Measurements from ENCODE around the gene DAO. TPM values are rescaled to one million over a fixed set of nuclear protein-coding genes. Genes with fewer than 3 reads are reported as not detected.
A peak's percentile ranks its signal among the peaks of the same experiment; 100 is the strongest.

DAO gene
- total RNA-seq, 1 experiment from 2014 or later, result not detected

DNA sequence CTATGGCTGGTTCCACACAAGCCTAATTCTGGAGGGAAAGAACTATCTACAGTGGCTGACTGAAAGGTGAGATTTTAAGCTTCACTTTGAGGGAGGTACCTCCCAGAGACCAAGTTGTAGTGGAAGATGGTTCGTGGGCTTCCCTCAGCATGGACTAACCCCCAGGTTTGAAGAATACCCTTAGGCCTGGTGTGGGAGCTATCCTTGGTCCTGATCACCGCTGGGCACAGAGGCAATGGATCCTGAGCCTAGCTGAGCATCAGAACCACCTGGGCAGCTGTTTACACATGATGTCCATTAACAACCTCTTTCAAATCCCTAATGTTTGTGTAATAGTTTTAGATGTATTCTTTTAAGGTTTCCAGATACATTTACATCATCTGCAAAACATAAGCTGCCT lies 10.3 kb downstream of the DAO start:
- no peaks in the 10 kb centered on the region for H3K36me3 ChIP-seq (ENCODE audit: low read depth)
- ChIA-PET CTCF (interaction anchor here (0.8 kb wide), 1 partner anchor 33 kb away, joined by 4 read pairs; the partner anchor contains the start of gene SSH1), POLR2A (ENCODE audit: unreplicated experiment) (no interaction called here)
- H3K27ac ChIP-seq, result no peak overlapping the region
- no peaks in the 10 kb centered on the region for H3K79me2 ChIP-seq (ENCODE audit: low read depth)
- no peak overlapping the region for H3K4me2 ChIP-seq
- TF ChIP-seq EZH2 (IDR thresholded peaks at IDR 0.05; ENCODE audit: low read depth), result no peak
- H3F3A ChIP-seq (ENCODE audit: insufficient read depth, low read depth), result no peaks in the 10 kb centered on the region
- no peaks in the 10 kb centered on the region for H3K4me1 ChIP-seq (replicated peaks; ENCODE audit: insufficient read depth)
- intact Hi-C loops (cut with micrococcal nuclease; ENCODE audit: unreplicated experiment), result no loop called here
- BruUV-seq (replicated peaks), result no TSS peak
- H3K9me2 ChIP-seq (ENCODE audit: insufficient read depth), result no peaks in the 10 kb centered on the region
- H4K20me1 ChIP-seq (ENCODE audit: insufficient read depth), result no peaks in the 10 kb centered on the region
- H3K9me3 ChIP-seq (ENCODE audit: insufficient read depth, low read depth), result peaks cover 4% of the 10 kb centered on the region; the same call in 1 of the 2 replicates
- DNase-seq, result peak in 1 of 2 experiments; percentile 8
- H2AFZ ChIP-seq, result no peak overlapping the region
- H3K4me3 ChIP-seq, result no peak overlapping the region
- H3K27me3 ChIP-seq (ENCODE audit: insufficient read depth, low read depth), result no peaks in the 10 kb centered on the region

DNA sequence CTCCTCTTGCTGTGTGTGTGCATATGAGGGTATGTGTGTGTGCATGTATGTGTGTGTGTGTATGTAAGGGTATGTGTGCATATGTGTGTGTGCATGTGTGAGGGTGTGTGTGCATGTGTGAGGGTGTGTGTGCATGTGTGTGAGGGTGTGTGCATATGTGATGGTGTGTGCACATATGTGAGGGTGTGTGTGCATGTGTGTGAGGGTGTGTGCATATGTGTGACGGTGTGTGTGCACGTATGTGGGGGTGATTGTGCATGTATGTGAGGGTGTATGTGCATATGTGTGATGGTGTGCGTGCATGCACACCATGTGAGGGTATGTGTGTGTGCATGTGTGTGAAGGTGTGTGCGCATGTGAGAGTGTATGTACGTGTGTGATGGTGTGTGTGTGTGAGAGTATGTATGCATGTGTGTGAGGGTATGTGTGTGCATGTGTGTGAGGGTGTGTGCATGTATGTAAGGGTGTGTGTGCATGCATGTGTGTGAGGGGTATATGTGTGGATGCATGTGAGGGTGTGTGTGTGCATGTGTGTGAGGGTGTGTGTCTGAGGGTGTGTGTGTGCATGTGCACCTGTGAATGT lies 15.4 kb downstream of the DAO start:
- no peak for TF ChIP-seq EZH2 (IDR thresholded peaks at IDR 0.05; ENCODE audit: low read depth)
- TF ChIP-seq, protein P1, sequence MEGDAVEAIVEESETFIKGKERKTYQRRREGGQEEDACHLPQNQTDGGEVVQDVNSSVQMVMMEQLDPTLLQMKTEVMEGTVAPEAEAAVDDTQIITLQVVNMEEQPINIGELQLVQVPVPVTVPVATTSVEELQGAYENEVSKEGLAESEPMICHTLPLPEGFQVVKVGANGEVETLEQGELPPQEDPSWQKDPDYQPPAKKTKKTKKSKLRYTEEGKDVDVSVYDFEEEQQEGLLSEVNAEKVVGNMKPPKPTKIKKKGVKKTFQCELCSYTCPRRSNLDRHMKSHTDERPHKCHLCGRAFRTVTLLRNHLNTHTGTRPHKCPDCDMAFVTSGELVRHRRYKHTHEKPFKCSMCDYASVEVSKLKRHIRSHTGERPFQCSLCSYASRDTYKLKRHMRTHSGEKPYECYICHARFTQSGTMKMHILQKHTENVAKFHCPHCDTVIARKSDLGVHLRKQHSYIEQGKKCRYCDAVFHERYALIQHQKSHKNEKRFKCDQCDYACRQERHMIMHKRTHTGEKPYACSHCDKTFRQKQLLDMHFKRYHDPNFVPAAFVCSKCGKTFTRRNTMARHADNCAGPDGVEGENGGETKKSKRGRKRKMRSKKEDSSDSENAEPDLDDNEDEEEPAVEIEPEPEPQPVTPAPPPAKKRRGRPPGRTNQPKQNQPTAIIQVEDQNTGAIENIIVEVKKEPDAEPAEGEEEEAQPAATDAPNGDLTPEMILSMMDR (conservative IDR thresholded peaks at IDR 0.05), result no peak
- CTCF ChIA-PET, result no interaction called here
- H2AFZ ChIP-seq, result no peak overlapping the region
- no peaks in the 10 kb centered on the region for H3K9me2 ChIP-seq (ENCODE audit: insufficient read depth)
- H3K4me2 ChIP-seq, result no peak overlapping the region
- peaks cover 8% of the 10 kb centered on the region; the same call in 1 of the 2 replicates for H3K27me3 ChIP-seq (ENCODE audit: insufficient read depth, low read depth)
- no peak overlapping the region for H3K4me3 ChIP-seq
- no peaks in the 10 kb centered on the region for H3K36me3 ChIP-seq (ENCODE audit: low read depth)
- no peaks in the 10 kb centered on the region for H3K79me2 ChIP-seq (ENCODE audit: low read depth)
- intact Hi-C loops (cut with micrococcal nuclease; ENCODE audit: unreplicated experiment), result no loop called here
- H4K20me1 ChIP-seq (ENCODE audit: insufficient read depth), result no peaks in the 10 kb centered on the region
- POLR2A ChIA-PET (ENCODE audit: unreplicated experiment), result no interaction called here
- no peak overlapping the region for H3K27ac ChIP-seq
- 0 out of 2 replicates have a peak, but pooled peaks cover 12% of the 10 kb centered on the region for H3K4me1 ChIP-seq (replicated peaks; ENCODE audit: insufficient read depth)
- no TSS peak for BruUV-seq (replicated peaks)
- H3K9me3 ChIP-seq (ENCODE audit: insufficient read depth, low read depth), result peaks cover 3% of the 10 kb centered on the region; the same call in 1 of the 2 replicates
- no peak for DNase-seq
- H3F3A ChIP-seq (ENCODE audit: insufficient read depth, low read depth), result no peaks in the 10 kb centered on the region

DNA sequence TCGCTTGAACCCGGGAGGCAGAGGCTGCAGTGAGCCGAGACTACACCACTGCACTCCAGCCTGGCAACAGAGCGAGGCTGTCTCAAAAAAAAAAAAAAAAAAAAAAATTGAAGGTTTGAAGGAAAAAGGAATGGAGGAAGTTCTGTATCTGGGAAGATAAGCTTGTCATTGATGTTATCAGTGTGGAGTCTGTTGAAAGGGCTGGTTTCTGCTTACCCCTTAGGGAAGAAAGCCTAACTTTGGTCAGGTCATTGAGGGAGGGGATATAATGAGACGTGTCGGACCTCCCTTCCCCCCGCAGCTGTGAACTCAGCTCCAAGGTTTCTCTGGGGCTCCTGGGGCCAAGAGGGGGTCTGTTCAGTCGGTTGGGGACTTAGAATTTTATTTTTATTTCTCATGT lies 16.4 kb downstream of the DAO start:
- no peaks in the 10 kb centered on the region for H3F3A ChIP-seq (ENCODE audit: insufficient read depth, low read depth)
- DNase-seq, result no peak
- H3K27me3 ChIP-seq (ENCODE audit: insufficient read depth, low read depth), result peaks cover 12% of the 10 kb centered on the region
- ChIA-PET CTCF (no interaction called here), POLR2A (ENCODE audit: unreplicated experiment) (no interaction called here)
- TF ChIP-seq EZH2 (IDR thresholded peaks at IDR 0.05; ENCODE audit: low read depth), result no peak
- TF ChIP-seq, protein P1 (conservative IDR thresholded peaks at IDR 0.05), result no peak
- no peaks in the 10 kb centered on the region for H3K36me3 ChIP-seq (ENCODE audit: low read depth)
- no peak overlapping the region for H3K4me3 ChIP-seq
- intact Hi-C loops (cut with micrococcal nuclease; ENCODE audit: unreplicated experiment), result no loop called here
- no peak overlapping the region for H2AFZ ChIP-seq
- H3K9me3 ChIP-seq (ENCODE audit: insufficient read depth, low read depth), result no peaks in the 10 kb centered on the region
- BruUV-seq (replicated peaks), result no TSS peak
- H4K20me1 ChIP-seq (ENCODE audit: insufficient read depth), result no peaks in the 10 kb centered on the region
- no peaks in the 10 kb centered on the region for H3K79me2 ChIP-seq (ENCODE audit: low read depth)
- H3K27ac ChIP-seq, result no peak overlapping the region
- H3K4me1 ChIP-seq (replicated peaks; ENCODE audit: insufficient read depth), result 0 out of 2 replicates have a peak, but pooled peaks cover 12% of the 10 kb centered on the region
- H3K9me2 ChIP-seq (ENCODE audit: insufficient read depth), result no peaks in the 10 kb centered on the region
- H3K4me2 ChIP-seq, result peak overlapping the region; percentile 47

DNA sequence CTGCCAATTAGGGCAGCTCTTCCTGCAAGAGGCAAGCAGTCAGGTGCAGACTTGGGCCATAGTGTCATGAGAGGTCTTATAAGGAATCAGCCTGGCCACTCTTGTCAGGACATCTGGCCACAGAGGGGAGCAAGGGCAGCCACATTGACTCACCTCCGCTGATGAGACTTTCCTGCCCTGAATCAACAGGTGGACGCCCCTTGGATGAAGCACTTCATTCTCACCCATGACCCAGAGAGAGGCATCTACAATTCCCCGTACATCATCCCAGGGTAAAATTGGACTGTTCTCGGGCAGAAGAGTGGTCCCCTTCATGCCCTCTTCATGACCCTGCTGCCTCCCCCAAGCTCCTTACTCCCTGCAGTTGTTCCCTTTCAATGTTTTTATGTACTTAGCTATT lies 16.9 kb downstream of the DAO start:
- Histone ChIP-seq H3K4me1 (replicated peaks; ENCODE audit: insufficient read depth) (0 out of 2 replicates have a peak, but pooled peaks cover 12% of the 10 kb centered on the region), H3K27ac (no peak overlapping the region), H3K36me3 (ENCODE audit: low read depth) (no peaks in the 10 kb centered on the region), H2AFZ (no peak overlapping the region), H3F3A (ENCODE audit: insufficient read depth, low read depth) (no peaks in the 10 kb centered on the region), H3K4me3 (no peak overlapping the region), H3K27me3 (ENCODE audit: insufficient read depth, low read depth) (peaks cover 17% of the 10 kb centered on the region), H3K79me2 (ENCODE audit: low read depth) (no peaks in the 10 kb centered on the region), H3K4me2 (peak overlapping the region; percentile 47), H3K9me2 (ENCODE audit: insufficient read depth) (no peaks in the 10 kb centered on the region), H4K20me1 (ENCODE audit: insufficient read depth) (no peaks in the 10 kb centered on the region), H3K9me3 (ENCODE audit: insufficient read depth, low read depth) (no peaks in the 10 kb centered on the region)
- no peak for TF ChIP-seq EZH2 (IDR thresholded peaks at IDR 0.05; ENCODE audit: low read depth)
- TF ChIP-seq, protein P1 (conservative IDR thresholded peaks at IDR 0.05), result no peak
- intact Hi-C loops (cut with micrococcal nuclease; ENCODE audit: unreplicated experiment), result no loop called here
- ChIA-PET POLR2A (ENCODE audit: unreplicated experiment) (no interaction called here), CTCF (no interaction called here)
- peak in 1 of 2 experiments; percentile 60 for DNase-seq
- no TSS peak for BruUV-seq (replicated peaks)

All from PC-9 (cell line).